GM12865 (cell line): ENCODE results near the gene UTY.
"Not testable (repeated sequence)": the region's sequence is repeated elsewhere in the genome, so short reads cannot be mapped to it uniquely, and the experiment has no call there.

Experiments used
- DNase-seq: peaks from one replicate; pipeline ENCODE4 v3.0.0; 2010; ENCODE audit warnings: low read depth
- H3K4me3 ChIP-seq: 2 replicates; pipeline ENCODE4 v1.5.1; 2011; ENCODE audit warnings: mild to moderate bottlenecking, low read depth, low read length, control low read depth
- TF ChIP-seq, protein P1 (sequence below): IDR thresholded peaks from 2 replicates; pipeline ENCODE4 v1.5.1; 2011; ENCODE audit warnings: low read length, control low read depth, low read depth, inconsistent platforms; ENCODE audit not compliant: insufficient read depth; ENCODE audit errors: missing control alignments

Gene UTY

GRCh38 chrY:13279561-13279960 lies 200.3 kb downstream of the UTY start:
- TF ChIP-seq, protein P1, sequence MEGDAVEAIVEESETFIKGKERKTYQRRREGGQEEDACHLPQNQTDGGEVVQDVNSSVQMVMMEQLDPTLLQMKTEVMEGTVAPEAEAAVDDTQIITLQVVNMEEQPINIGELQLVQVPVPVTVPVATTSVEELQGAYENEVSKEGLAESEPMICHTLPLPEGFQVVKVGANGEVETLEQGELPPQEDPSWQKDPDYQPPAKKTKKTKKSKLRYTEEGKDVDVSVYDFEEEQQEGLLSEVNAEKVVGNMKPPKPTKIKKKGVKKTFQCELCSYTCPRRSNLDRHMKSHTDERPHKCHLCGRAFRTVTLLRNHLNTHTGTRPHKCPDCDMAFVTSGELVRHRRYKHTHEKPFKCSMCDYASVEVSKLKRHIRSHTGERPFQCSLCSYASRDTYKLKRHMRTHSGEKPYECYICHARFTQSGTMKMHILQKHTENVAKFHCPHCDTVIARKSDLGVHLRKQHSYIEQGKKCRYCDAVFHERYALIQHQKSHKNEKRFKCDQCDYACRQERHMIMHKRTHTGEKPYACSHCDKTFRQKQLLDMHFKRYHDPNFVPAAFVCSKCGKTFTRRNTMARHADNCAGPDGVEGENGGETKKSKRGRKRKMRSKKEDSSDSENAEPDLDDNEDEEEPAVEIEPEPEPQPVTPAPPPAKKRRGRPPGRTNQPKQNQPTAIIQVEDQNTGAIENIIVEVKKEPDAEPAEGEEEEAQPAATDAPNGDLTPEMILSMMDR: no peak
- DNase-seq: no peak

DNA sequence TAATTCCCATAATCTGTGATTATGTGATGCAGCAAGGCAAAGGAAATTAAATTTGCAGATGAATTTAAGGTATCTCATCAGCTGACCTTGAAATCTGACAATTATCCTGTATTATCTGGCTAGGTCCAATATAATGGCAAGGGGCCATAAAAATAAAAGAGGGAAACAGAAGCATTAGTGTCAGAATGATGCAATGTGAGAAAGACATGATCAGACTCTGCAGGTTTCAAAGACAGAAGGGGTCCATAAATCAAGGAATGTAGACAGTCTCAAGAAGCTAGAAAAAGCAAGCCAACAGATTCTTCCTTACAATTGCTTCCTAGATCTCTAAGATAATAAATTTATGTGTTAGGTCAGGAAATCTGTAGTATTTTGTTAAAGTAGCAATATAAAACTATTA lies 208.1 kb downstream of the UTY start:
- DNase-seq: no peak
- TF ChIP-seq, protein P1: no peak
- no peak overlapping the region for H3K4me3 ChIP-seq

More at GRCh38 chrY:13279561-13279960, 200.3 kb downstream of the UTY start:
- H3K4me3 ChIP-seq: no peak overlapping the region

DNA sequence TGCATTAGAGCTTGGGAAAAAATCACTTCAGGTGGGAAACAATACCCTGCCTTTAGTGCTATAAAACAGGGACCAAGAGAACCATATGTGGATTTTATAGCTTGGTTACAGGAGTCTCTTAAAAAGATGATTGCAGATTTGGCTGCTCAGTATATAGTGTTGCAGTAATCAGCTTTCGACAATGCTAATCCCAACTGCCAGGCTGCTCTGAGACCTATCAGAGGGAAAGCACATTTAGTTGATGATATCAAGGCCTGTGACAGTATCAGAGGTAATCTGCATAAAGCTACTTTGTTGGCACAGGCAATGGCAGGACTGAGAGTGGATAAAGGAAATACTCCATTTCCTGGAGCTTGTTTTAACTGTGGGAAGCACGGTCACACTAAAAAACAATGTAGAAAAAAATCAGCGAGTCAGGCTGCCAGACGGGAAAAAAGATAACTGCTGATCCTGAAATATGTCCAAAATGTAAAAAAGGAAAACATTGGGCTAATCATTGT lies 225.8 kb downstream of the UTY start:
- H3K4me3 ChIP-seq, DNase-seq: not testable (repeated sequence)

DNA sequence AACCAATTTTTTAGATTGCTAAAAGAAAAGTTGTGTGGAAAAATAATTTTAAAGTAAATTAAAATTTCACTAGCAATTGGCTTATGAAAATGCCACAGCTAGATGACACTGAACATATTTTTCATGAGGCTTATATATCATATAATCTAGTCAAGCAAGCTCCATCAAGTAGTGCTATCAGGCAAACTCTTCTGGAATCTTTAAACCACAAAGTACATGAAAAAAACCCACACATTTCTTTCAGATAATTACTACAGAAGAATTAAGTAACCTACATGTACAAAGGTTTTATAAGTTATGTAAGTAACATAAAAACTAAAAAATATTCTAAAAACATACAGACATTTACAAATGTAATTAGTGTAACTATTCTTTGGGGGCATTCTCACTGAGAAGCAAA lies 229.4 kb downstream of the UTY start:
- no peak for DNase-seq
- TF ChIP-seq, protein P1: no peak
- no peak overlapping the region for H3K4me3 ChIP-seq

GRCh38 chrY:13243716-13244115 lies 236.1 kb downstream of the UTY start:
- H3K4me3 ChIP-seq: no peak overlapping the region
- TF ChIP-seq, protein P1: no peak
- no peak for DNase-seq

- H3K4me3 ChIP-seq: no peak overlapping the region
- TF ChIP-seq, protein P1: no peak
- no peak for DNase-seq
Observed at GRCh38 chrY:13233901-13234300, 245.9 kb downstream of the UTY start.

DNA sequence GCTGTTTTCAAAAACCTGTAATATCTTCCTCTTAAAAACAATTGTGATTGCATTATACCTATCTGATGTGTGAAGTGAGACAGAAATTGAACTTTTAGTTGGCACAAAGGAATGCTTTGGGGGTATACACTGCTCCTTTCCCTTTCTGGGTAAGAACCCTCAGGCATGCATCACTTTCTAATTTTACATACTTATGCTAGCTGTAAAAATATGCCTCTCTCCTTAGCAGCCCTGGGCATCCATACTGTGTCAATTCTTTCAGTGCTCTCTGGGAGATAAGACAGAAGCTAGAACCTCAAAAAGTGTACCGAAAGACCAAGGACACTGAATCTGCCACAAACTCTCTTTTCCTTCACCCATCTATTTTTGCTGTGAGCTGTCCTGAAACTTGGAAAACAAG lies 246.7 kb downstream of the UTY start:
- no peak overlapping the region for H3K4me3 ChIP-seq
- no peak for DNase-seq
- TF ChIP-seq, protein P1: no peak
